HG03280 (cell line): ENCODE results near the gene NRXN2.

Experiments used
- ATAC-seq: cut with Tn5 transposase; IDR thresholded peaks from one replicate; pipeline ENCODE4 v1.9.1; 2021; ENCODE audit warnings: mild to moderate bottlenecking, moderate library complexity; ENCODE audit not compliant: unreplicated experiment

Gene NRXN2

GRCh38 chr11:64609436-64610047, 113.5 kb downstream of the NRXN2 start:
- no peak for ATAC-seq

GRCh38 chr11:64608636-64609035, 114.4 kb downstream of the NRXN2 start:
- no peak for ATAC-seq

GRCh38 chr11:64608046-64608445, 115.0 kb downstream of the NRXN2 start:
- no peak for ATAC-seq

GRCh38 chr11:64607381-64607985, 115.5 kb downstream of the NRXN2 start:
- no peak for ATAC-seq

GRCh38 chr11:64606796-64607380, 116.1 kb downstream of the NRXN2 start:
- ATAC-seq, result no peak

GRCh38 chr11:64605656-64606585, 117.1 kb downstream of the NRXN2 start:
- no peak for ATAC-seq

GRCh38 chr11:64605244-64605560, 117.8 kb downstream of the NRXN2 start:
- no peak for ATAC-seq

- no peak for ATAC-seq
Measured at GRCh38 chr11:64604458-64605243, 118.3 kb downstream of the NRXN2 start.

- no peak for ATAC-seq
Measured at GRCh38 chr11:64603411-64604110, 119.4 kb downstream of the NRXN2 start.

GRCh38 chr11:64602466-64603070, 120.4 kb downstream of the NRXN2 start:
- ATAC-seq, result no peak

GRCh38 chr11:64601605-64602465, 121.2 kb downstream of the NRXN2 start:
- ATAC-seq, result no peak

- no peak for ATAC-seq
Measured at GRCh38 chr11:64600281-64600992, 122.6 kb downstream of the NRXN2 start.

- ATAC-seq, result no peak
Measured at GRCh38 chr11:64599698-64600211, 123.2 kb downstream of the NRXN2 start.

- ATAC-seq, result no peak
Measured at GRCh38 chr11:64598797-64599697, 124.0 kb downstream of the NRXN2 start.

- no peak for ATAC-seq
Measured at GRCh38 chr11:64598106-64598796, 124.7 kb downstream of the NRXN2 start.

- no peak for ATAC-seq
Measured at GRCh38 chr11:64597671-64598101, 125.3 kb downstream of the NRXN2 start.
